LNCAP (cell line): ENCODE data around the gene ARHGAP11A.

ENCODE experiments used
- CTCF ChIP-seq: fragments of 450-650 bp; IDR thresholded peaks from 2 replicates; pipeline ENCODE4 v1.5.1; 2017; ENCODE audit warnings: mild to moderate bottlenecking

ARHGAP11A gene

GRCh38 chr15:32656496-32656895 lies 41.2 kb downstream of the ARHGAP11A start:
- no peak for TF ChIP-seq CTCF

GRCh38 chr15:32657198-32657883 lies 42.0 kb downstream of the ARHGAP11A start:
- peak; percentile 60 for TF ChIP-seq CTCF

GRCh38 chr15:32657941-32658340 lies 42.6 kb downstream of the ARHGAP11A start:
- TF ChIP-seq CTCF = no peak

GRCh38 chr15:32659340-32660155 lies 44.2 kb downstream of the ARHGAP11A start:
- TF ChIP-seq CTCF = peak; percentile 38; the same call in 1 of the 2 replicates

- TF ChIP-seq CTCF = no peak
Measured at GRCh38 chr15:32663671-32664070, 48.4 kb downstream of the ARHGAP11A start.

GRCh38 chr15:32664796-32665195 lies 49.5 kb downstream of the ARHGAP11A start:
- TF ChIP-seq CTCF = no peak

- no peak for TF ChIP-seq CTCF
Measured at GRCh38 chr15:32667321-32667720, 52.0 kb downstream of the ARHGAP11A start.
